ENCODE data around the gene FAM200B.

Gene FAM200B

DNA sequence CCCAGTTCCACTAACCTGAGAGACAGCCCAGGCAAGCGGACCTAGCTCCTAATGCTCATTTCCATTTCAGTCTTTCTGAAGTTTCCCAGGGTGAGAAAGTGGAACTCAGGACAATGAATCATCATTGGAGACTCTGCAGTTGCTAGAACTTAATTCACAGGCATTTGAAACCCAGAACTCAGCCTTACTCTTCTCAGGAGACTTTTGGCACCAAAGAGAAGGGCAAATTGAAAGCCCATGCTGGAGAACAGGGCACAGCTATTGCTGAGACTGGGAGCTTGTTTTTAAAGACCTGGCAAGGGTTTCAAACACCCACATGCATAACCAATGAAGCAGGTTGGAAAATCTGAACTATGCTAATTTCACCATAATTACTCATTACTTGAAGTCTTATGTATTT is 57.2 kb downstream of the FAM200B start:
- FAIRE-seq = no peak

Data from islet of Langerhans (tissue), 1 donor.